KG1 (cell line): ENCODE data around the gene COX19.

ENCODE experiments used
- DNase-seq: peaks from one replicate; lab custom pipeline; 2025; lab: John Stamatoyannopoulos, UW

The COX19 gene, protein sequence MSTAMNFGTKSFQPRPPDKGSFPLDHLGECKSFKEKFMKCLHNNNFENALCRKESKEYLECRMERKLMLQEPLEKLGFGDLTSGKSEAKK

DNA sequence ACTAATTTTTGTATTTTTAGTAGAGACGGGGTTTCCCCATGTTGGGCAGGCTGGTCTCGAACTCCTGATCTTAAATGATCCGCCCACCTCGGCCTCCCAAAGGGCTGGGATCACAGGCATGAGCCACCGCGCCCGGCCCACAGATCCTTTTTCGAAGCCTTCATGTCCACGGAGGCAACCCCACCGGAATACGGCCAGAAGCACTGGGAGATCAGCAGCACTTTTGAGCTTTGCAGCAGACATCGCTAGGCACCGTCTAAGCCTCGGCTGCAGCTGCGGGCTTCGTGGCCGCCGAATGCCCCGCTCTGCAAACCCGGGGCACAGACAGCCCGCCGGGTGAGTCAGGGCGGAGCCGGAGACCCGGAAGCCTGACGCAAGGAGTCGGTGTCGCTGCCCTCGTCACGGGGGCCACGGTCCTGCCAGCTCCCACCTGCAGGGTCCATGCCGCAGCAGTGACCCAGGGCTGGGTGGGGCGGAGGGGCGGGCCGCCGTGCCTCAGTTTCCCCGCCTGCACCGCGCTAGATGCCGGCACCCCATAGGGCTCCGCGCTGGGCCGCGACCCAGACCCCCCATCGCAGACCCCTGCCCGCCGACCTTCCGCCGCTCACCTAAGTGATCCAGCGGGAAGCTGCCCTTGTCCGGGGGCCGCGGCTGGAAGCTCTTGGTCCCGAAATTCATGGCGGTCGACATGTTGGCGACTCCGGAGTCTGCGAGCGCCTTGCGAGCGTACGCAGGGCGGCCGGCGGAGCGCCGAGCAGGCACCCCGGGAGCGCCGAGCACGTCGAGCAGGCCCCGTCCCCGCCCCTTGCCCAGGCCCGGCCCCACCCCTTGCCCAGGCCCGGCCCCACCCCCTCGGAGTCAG, at the start of gene COX19:
COX19 (minus strand) TSS at position 730 of the 862 bp plus-strand sequence; CDS start at position 690, 40 bp downstream.
- DNase-seq, result peak; percentile 54

DNA sequence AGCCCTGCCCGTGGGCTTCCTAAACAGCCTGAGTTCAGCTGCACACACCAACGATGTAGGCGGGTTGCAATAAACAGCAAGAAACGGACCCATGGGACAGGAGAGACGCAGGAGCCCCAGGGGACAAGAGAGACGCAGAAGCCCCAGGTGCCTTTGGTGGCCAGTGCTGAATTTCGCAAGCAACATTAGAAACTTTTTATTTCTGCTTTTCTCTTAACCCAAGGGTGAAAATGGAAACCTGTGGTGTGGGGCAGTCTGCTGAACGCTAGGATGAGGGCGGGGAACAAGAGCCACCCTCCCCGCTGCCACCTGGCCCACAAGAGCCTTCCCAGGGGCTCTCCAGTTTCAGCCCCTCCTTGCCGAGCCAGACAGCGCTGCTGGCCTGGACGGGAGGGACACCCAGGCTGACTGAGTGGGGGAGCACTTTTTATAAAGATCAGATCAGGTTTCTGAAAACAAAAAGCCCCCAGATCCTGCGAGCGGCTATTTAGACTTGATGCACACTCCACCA, 49.0 kb upstream of the COX19 start:
- DNase-seq, result no peak

DNA sequence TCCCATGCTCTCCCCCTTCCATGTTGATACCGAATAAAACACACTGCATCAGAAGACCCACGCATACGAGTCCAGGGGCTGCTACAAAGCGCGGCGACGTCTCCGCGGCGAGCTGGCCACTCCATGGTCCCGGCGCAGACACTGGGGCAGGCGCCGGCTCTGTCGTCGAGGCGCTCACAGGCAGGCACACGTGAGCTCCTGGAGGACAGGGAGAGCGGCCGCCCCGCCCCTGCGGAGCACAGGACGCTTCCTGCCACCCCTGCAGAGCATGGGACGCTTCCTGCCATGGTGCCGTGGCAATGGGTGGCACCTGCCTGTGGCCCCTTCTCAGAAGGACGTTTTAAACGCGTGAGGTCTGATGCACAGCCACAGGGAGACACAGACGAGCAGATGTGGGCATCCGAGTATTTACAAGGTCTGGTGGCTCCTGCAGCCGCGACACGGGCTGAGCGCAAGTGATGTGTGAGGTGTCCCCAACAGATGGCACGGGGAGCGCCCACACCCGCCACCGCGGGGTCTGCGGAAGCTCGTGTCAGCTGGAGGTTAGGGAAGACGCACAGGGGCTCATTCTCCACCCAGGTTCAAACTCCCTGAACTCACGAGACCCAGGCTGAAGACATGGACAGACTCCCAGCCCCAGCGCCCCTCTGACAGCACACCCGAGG, 47.6 kb upstream of the COX19 start:
- no peak for DNase-seq

DNA sequence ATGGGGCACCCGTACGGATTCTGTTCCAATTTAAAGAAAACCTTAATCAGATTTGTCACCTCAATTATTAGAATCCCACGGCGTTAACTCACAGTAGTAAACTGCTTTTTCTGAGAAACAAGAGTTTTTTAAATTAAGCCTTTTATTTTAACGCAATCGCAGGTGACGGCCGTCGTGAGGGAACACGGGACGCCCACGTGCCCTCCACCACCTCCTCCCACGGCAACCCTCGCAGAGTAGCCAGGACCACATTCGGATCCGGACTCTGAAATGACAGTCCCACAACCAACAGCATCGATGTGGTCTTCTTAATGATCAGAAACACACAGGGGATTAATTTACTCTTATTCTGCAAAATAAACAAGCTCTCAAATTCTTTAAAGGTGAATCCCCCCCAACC, 47.0 kb upstream of the COX19 start:
- DNase-seq, result no peak

DNA sequence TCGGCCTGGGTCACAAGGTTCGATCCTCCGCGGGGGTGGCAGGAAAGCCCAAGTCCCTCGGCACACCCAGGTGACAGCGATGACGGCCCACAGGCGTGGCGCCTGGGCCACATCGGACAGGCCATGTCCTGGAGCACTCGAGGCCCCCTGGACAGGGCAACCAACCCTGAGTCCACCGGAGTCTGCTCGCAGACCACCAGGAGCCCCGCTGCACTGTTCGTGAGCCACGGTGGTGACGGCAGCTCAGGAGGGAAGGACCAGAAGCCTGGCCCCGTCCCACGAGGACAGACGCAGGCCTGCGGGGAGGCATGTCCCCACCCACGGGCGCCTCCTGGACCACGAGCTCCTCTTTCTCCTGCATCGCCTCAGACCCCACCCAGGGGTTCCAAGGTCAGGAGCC, 46.6 kb upstream of the COX19 start:
- DNase-seq, result no peak

DNA sequence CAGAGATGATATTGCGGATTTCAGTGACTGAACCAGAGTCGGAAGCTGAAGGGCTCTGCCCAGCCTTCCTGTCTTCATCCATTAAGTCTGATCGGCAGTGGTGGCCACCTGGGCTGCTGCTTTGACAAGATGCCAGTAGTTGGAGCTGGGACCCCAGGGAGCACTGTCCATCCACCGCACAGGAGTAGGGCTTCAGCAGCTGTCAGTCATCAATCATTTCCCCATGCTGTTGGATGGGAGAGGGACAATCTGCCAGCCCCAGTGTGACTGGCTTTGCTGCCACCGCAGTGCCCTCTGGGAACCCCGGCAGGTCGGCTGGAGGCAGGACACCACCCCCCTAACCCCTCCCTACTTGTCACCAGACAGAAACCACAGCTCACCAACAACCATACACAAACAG, 46.0 kb upstream of the COX19 start:
- no peak for DNase-seq

DNA sequence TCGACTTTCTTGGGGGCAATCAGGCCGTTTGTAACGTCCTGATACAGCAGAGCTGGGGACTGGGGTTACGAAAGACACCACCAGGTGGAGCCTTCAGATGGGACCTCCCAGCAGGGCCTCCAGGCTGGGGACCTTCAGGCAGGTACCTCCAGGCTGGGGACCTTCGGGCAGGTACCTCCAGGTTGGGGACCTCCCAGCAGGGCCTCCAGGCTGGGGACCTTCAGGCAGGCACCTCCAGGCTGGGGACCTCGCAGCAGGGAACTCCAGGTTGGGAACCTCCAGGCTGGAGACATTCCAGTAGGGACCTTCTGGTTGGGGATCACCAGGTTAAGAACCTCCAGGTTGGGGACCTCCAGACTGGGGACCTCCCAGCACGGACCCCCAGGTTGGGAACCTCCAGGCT, 45.5 kb upstream of the COX19 start:
- DNase-seq, result no peak

DNA sequence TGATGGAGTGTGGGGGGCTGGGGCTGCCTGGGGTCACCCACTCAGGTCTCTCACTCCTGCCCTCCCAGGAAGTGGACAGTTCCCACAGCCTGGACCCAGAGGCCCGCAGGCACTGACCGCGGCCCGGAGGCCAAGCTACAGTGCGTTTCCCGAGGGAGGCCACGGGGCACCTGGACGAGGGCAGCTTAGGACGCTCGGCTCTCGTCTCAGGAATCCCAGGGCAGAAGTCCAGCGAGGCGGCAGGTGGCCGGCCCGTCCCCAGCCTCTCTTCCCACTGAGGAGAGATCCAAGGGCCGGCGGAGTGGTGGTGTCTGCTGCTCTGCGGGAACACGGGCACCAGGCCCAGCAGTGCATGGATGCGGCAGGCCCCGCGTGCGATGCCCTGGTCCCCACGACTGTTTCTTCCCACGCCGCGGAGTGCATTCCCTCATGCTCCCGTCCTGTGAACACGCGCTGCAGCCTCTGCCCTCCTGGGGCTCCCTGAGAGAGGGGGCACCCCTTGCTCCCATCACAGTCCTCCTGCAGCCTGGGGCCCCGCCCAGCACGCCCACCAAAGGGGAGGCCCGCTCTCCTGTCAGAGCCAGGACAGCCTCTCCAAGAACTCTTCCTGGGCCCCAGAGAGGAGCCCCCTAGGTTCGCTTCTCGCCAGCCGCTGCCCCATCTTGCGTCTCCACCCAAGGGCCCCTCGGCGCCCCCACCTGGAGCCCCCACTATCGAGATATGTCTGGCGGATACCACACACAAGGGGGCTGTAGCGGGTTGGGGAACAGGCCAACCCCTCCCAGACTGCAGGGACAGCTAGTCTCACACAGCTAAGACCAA, 44.7 kb upstream of the COX19 start:
- no peak for DNase-seq

DNA sequence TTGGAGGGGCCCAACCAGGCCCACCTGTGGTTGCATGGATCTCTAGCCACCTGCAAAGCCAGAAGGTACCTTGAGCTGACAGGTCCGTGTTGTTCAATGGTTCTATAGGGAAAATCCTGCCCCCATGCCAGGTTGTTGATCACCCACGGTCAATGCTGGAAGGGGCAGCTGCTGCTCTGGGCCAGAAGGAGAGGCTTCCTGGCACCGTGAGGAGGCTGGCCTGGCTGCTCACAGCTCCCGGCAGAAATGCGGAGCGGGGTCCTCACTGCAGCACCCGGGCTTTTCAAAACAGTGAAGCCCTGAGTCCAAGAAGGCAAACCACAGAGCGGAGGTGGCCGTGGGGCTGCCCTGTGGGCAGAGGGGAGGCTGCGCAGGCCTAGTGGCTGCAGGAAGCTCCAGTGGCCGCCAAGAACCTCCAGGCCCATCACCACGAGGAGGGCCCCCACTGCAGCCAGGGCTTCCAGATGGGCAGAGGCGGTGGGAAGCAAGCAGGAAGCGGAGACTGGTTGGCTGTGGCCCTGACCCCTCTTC, 44.0 kb upstream of the COX19 start:
- no peak for DNase-seq

DNA sequence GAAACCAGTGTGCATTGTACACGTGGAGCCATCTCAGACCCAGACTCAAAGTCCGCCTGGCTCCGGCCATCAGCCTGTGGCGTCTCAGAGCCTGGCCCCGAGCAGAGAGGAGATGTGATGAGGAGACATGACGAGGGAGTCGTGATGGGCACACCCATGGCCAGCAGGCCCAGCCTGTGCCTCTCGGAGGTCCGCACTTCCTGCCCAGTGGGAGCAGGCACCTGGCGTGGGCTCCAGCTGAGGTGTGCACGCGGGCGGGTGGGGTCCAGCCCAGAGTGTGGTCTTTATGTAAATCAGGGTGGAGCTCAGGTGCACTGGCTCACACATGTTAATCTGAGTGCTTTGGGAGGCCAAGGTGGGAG, 43.0 kb upstream of the COX19 start:
- DNase-seq, result no peak

DNA sequence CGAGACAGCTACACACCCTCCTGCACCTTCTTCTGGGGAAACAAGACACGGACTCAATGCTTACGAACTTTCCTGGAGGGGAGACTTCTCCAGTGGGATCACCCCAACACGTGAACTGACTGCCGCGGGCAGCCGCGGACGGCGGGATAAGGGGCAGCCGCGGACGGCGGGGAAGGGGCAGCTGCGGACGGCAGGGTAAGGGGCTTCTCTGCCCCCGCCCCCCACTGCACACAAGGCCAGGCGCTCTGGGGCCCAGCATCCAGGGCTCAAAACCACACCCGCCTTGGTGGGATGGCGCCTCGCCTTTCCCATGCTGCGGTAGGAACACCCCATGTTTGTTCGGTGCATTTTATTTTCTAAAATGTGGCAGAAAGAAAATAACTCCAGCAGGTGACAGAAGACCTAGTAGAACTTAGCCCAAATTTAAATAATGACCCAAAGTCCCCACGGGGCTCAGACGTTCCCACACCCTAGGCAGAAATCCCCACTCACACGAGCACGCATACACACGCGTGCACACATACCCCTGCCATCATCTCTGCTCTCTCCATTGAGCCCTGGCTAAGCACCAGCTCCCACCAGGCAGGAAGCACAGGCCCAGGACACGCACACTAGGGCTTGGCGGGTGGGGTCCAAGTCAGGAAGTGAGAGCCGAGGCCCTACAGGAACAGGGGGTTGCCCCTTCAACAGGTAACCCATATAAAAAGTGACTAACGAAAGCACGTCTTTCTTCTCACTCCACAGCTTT, 42.4 kb upstream of the COX19 start:
- DNase-seq, result no peak

DNA sequence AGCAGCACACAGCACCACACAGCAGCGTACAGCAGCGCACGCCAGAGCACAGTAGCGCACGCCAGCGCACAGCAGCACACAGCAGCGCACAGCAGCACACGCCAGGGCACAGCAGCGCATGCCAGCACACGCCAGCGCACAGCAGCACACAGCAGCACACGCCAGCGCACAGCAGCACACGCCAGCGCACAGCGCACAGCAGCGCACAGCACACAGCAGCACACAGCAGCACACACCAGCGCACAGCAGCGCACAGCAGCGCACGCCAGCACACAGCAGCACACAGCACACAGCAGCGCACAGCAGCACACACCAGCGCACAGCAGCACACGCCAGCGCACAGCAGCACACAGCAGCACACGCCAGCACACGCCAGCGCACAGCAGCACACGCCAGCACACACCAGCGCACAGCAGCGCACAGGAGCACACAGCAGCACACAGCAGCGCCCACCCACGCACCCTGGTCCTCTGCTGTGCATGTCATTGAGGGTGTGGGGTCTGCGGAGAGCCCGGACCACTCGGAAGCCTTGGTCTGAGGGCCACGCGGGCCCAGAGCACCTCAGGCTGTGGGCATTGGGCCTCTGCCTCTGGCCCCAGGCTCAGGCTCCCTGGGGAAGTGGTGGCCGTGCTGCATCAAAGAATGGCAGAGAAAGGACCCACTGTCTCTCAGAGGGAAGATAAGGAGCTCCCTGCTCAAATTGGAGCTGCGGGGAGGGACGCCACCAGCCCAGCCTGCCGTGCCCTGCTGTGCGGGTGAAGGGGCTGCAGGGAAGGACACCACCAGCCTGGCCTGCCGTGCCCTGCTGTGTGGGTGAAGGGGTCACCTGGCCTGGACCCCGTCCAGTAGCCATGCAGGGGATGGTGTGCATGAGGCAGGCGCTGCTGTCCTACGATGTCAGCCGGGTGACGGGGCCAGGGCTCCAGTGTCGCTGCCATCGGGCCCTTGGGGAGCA, 41.5 kb upstream of the COX19 start:
- DNase-seq, result no peak

DNA sequence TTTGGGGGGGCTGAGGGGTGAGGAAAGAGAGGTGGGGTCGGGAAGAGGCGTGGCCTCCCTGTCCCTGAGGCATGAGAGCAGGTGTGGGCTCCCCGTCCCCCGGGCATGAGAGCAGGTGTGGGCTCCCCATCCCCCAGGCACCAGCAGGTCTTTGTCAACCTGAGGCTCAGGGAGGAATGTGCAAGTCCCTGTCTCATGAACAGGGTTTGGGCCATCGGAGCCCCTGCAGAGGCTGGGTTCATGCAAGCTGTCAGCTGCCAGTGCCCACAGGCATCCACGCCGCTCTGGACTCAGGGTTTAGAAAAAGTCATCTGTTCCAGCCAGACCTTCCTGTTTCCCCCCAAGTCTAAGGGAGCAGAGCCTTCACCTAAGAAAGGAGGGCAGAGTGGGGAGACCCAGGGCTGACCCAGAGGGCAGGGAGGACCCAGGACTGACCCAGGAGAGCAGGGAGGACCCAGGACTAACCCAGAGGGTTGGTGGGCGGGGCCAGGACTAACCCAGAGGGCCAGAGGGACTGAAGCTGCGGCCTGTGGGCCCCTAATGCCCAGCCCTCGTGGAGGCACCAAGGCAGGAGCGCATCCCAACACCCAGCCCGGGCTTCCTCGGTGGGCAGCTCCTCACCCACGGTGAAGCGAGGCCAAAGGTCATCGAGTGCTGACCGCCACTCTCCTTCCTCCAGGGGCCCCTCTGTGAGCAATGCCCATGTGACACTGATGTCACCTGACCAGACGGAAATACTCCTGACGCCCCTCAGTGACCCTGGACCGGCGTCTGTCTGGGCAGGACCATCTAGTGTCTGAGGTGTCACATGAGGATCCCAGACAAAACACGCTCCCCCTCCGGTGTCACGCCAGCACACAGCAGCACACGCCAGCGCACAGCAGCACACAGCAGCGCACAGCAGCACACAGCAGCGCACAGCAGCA, 40.1 kb upstream of the COX19 start:
- no peak for DNase-seq

DNA sequence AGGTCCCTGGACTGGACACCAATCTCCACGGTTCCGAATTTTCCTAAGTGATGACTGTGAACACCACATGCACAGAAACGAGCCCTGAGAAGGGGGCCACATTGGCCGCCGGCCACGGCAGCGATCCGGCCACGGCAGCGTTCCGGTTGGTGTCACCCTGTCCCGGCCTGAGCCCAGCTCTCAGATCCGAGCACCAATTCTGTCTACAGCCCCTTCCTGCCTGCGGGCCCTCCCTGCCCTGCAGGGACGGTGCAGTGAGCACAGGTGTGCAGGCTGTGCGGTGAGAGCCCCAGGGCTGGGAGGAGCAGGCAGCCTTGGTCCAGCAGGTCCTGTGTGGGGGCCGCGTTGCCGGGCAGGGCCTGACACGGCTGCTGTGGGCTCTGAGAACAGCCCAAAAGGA, 39.3 kb upstream of the COX19 start:
- no peak for DNase-seq

DNA sequence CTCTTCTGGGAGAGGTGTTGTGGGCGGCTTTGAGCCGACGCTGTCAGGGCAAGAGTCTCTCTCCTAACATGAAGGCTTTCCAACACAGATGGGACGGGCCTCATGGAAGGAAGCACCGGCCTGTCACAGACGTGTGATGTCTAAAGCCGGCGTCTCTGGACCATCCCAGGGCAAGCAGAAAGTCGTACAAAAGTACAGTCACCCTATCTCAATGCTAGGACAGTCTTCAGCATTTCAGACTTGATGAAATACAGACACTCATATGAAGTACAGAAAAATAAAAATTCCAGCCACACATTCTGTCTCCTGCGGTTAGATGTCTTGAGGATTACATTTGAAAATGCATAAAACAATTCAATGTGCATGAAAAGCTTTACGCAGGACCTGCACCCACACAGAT, 38.2 kb upstream of the COX19 start:
- DNase-seq, result no peak

DNA sequence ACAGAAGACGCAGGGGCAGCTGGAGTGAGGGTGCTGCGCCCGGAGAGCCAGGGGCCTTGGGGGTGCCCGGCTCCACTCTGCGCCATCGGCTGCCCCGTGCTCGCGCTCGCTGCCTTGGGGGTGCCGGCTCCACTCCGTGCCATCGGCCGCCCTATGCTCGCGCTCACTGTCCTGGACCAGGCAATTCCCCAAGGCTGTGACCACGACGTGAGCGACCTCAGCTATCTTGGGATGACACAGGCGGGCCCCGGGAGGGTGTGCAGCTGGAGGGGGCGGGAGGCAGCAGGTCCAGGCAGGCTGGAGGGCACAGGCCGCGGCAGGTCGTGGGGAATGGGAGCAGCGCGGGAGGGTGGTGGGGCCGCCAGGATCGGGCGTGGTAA, 37.4 kb upstream of the COX19 start:
- no peak for DNase-seq

DNA sequence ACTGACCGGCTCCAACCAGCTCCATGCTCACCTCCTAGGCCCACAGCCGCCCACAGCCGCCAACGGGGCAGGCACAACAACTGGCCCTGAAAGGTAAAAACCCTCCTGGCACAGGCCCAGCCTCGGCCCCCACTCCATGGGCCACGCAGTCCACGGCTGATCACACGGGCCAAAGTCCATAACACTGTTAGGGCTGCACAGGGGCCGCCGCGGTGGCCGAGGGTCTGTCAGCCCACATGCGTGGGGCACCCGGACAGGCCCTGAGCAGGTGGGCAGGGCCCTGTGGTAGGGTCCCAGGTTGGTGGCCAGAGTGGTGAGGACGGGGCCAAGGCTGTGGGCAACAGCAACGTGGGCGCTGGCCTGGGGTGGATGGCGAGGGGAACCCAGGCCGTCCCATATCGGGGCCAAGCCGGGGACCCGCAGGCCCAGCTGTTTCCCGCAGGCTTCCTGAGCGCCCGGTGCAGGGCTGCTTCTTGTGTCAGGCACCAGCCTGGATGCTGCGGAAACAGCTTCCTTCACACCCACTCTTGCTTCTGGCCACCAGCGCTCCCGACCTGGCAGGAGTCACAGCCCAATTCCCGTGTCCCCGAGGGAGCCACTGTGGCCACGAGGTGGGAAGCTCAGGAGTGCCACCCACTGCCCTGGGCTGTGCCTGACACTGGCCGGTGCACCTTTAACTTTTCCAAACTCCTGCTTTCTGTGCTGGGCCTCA, 36.8 kb upstream of the COX19 start:
- DNase-seq, result no peak

DNA sequence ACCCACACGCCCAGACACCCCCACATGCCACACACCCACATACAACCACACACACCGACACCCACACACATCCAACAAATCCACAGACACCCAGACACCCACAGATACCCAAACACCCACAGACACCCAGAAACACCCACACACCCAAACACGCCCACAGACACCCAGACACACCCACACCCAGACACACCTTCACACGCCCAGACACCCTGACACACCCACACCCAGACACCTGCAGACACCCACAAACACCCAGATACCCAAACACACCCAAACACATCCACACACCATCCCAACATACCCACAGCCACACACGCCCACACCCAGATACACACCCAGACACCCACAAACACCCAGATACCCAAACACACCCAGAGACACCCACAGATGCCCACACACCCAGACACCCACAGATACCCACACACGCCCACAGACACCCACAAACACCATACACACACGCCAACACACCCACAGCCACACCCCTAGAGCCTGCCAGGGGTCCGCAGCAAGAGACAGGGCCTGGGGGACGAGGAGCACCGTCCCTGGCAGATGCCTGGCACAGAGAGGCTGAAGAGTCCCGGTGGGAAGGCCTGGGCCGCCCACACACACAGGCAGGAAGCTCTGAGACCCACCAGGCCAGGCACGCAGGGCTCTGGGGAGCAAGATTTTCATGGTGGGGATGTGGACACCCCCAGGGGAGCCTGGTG, 36.1 kb upstream of the COX19 start:
- DNase-seq, result no peak
